Body of pancreas (tissue), 4 donors: ENCODE results near the gene TASP1.

Experiments
- CTCF ChIP-seq, 7 experiments: fragments of 450-650 bp in 4 of 7; fragments of 200-600 bp in 3 of 7; sonication (generic) in 3 of 7; IDR thresholded peaks; one replicate each; pipeline ENCODE4 v1.5.1; 2016 to 2019; ENCODE audit warnings: antibody characterized with exemption in 7 of 7
- POLR2A ChIP-seq, 3 donors: fragments of 450-650 bp; IDR thresholded peaks; one replicate each; pipeline ENCODE4 v1.6.1; 2016; ENCODE audit warnings: antibody characterized with exemption in 3 of 3, mild to moderate bottlenecking in 2 of 3

- TF ChIP-seq POLR2A (IDR thresholded peaks at IDR 0.05) (no peak), CTCF (IDR thresholded peaks at IDR 0.05) (no peak)
Measured at GRCh38 chr20:13396826-13397225, 241.9 kb downstream of the TASP1 start.
